Measurements from ENCODE around the gene EXOC6B.

DNA sequence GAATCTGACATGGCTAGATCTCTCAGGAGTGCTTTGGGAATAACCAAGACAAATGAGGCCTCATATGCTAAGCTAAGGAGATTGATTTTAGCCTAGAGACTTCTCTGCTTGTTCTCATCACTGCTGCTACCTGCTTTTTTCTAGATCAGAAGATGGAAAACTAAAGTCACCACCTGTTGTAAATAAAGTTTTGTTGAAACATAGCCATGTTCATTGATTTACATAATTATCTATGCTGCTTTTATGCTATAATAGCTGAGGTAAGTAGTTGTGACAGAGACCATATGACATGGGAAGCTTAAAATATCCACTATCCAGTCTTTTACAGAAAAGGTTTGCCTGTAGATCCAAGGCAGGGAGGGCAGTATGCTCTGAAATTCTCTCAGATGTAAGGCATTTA, 632.1 kb downstream of the EXOC6B start:
- TF ChIP-seq ZSCAN20 (CRISPR knock-in tag; IDR thresholded peaks at IDR 0.05) (no peak), SMC3 (IDR thresholded peaks at IDR 0.05) (no peak), RAD21 (conservative IDR thresholded peaks at IDR 0.05 in 1 of 2, IDR thresholded peaks at IDR 0.05 in 1 of 2) (no peak), TP53 (CRISPR knock-in tag; IDR thresholded peaks at IDR 0.05) (no peak)
- TF ChIP-seq, protein P1, sequence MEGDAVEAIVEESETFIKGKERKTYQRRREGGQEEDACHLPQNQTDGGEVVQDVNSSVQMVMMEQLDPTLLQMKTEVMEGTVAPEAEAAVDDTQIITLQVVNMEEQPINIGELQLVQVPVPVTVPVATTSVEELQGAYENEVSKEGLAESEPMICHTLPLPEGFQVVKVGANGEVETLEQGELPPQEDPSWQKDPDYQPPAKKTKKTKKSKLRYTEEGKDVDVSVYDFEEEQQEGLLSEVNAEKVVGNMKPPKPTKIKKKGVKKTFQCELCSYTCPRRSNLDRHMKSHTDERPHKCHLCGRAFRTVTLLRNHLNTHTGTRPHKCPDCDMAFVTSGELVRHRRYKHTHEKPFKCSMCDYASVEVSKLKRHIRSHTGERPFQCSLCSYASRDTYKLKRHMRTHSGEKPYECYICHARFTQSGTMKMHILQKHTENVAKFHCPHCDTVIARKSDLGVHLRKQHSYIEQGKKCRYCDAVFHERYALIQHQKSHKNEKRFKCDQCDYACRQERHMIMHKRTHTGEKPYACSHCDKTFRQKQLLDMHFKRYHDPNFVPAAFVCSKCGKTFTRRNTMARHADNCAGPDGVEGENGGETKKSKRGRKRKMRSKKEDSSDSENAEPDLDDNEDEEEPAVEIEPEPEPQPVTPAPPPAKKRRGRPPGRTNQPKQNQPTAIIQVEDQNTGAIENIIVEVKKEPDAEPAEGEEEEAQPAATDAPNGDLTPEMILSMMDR (IDR thresholded peaks at IDR 0.05), result no peak
